ENCODE data around the gene PAN3.
"Not testable (repeated sequence)": the region's sequence is repeated elsewhere in the genome, so short reads cannot be mapped to it uniquely, and the experiment has no call there.

PAN3 gene

DNA sequence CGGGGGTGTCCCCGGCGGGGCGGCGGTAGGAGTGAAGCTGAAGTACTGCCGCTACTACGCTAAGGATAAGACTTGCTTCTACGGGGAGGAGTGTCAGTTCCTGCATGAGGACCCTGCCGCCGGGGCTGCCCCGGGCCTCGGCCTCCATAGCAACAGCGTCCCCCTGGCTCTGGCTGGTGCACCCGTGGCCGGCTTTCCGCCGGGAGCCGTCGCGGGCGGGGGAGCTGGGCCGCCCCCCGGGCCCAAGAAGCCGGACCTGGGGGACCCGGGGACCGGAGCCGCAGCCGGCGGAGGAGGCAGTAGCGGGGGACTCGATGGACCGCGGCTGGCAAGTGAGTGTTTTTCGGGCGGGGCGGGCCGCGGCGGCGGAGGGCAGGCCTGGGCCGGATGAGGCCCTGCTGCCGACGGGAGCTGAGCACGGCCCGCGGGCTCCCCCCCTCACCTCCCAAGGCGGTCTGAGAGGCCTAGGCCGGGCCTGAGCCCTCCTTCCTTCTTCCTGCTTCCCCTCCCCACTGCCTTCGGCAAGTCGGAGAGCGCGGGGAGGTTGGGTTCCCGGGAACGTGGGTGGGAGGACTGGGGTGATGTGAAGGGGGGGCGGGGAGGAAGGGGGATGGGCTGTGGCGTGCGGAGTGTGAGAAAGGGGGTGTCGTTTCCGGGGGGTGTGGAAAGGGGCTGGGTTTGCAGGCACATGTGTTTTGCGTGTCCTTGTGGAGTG lies 568 bp downstream of the PAN3 start:
- DNase-seq (ENCODE audit: low spot score), result peak; percentile 90

DNA sequence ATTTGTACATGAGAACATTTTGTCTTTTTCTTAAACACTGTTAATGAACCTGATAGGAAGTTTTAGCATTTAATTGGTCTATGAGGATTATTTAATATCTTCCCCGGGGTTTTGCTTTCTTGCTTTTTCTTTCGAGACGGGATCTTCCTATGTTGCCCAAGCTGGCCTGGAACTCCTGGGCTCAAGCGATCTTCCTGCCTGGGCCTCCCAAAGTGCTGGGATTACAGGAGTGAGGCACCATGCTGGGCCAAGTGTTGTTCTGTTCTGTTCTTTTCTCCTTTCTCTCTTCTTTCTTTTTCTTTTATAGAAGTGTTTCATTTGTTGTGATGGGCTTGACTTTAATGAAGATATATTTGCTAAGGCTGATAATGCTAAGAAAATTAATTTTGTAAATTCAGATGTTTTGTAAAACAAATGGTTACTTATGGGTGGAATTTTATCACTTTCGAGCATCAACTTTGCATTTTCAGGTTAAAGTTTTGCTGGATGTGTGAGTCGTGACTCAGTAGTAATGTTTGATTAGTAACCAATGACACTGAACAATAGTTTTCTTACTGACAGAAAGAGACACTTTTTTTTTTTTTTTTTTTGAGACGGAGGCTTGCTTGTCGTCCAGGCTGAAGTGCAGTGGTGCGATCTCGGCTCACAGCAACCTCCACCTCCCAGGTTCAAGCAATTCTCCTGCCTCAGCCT lies 2.2 kb downstream of the PAN3 start:
- no peak for DNase-seq (ENCODE audit: low spot score)

DNA sequence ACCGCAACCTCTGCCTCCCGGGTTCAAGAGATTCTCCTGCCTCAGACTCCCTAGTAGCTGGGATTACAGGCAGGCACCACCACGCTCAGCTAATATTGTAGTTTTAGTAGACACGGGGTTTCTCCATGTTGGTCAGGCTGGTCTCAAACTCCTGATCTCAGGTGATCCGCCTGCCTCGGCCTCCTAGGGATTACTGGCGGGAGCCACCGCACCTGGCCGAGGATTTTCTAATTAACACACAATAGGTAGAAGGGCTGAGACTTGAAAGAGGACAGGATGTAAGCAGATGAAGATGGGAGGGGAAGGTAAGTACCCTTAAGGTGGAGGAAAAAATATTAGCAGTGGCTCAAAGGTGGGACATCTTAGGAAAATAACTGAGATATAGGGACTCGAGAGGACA lies 3.2 kb downstream of the PAN3 start:
- DNase-seq (ENCODE audit: low spot score), result not testable (repeated sequence)

DNA sequence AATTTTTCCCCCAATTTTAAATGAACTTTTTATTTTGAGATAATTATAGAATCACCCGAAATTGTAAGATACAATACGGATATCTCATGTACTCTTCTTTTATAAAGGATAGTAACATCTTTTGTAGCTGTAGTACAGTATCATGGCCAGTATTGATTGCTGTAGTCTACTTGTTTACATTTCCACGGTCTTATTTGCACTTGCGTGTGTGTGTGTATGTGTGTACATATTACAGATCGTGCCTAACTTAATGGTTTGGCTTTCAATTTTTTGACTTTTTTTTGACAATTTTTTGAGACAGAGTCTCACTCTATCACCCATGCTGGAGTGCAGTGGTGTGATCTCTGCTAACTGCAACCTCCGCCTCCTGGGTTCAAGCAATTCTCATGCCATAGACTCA lies 6.7 kb downstream of the PAN3 start:
- no peak for DNase-seq (ENCODE audit: low spot score)

DNA sequence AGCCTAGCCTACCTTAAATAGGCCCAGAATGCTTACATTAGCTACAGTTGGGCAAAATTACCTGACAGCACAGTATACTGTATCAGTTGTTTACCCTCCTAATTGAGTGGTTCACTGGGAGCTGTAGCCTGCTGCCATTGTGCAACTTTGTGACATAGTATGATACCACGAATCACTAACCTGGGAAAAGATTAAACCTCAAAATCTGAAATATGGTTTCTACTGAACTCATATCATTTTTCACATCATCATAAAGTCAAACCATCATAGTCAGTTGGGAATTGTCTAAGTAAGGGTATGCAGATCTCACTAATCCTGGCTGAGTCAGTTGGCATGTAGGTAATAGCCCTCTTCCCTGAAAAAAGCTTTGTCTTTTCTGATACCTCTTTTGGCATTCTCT lies 9.2 kb downstream of the PAN3 start:
- DNase-seq (ENCODE audit: low spot score), result no peak

DNA sequence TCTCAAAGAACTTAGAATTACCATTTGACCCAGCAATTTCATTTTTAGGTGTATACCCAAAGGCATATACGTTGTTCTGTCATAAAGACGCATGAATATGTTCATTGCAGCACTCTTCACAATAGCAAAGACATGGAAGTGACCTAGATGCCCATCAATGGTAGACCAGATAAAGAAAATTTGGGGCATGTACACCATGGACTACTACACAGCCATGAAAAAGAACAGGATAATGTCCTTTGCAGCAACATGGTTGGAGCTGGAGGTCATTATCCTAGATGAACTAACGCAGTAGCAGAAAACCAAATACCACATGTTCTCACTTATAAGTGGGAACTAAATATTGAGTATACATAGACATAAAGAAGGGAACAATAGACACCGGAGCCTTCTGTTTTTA lies 20.7 kb downstream of the PAN3 start:
- DNase-seq (ENCODE audit: low spot score), result no peak

DNA sequence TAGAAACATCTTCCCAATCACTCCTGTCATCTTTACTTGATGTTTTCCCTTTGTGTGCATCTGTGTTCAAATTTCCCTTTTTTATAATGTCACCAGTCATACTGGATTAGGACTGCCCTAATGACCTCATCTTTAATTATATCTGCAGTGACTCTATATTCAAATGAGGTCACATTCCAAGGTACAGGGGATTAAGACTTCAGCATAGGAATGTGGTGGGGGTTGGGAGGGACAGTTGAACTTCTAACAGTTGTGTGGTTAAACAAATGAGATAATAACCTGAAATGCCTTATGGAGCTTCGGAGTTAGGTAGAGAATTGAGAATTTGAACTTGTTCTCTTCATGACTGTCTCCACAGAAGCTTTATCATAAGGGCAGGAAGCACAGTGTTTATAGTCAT lies 23.0 kb downstream of the PAN3 start:
- DNase-seq (ENCODE audit: low spot score), result peak; percentile 36

DNA sequence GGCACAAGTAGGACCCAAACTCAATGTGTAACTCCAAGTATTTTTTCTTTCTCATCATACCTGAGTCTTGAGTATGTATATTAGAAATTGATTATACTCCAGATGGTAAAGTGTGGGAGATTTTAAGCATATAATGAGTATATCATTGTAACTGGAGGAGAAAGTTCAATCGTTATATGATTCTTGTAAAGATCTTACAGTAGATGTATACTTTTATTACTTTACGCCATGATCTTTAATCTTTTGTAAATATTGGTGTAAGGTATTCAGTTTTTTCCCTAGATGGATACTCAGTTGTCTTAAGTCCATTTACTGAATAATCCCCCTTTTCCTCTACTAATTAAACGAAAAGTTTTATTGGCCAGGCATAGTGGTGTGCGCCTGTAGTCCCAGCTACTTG lies 25.2 kb downstream of the PAN3 start:
- DNase-seq (ENCODE audit: low spot score), result no peak

DNA sequence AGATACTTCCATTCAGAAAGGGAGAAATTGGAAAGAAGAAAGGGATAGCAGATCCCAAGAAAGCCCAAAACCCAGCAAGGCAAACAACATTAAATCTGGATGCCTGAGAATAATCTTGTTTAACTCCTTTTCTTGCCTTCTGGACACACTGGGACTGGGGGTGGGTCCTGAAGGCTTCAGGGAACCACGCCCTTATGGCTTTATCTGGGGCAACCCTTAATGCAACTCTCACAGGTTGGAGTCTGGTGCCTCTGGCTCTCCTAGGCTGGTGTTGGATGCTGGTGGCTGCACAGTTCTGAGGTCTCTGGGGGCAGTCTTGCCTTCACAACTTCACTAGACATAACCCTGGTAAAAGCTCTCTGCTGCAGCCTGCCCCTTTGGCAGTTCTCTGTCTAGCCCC lies 27.9 kb downstream of the PAN3 start:
- no peak for DNase-seq (ENCODE audit: low spot score)

DNA sequence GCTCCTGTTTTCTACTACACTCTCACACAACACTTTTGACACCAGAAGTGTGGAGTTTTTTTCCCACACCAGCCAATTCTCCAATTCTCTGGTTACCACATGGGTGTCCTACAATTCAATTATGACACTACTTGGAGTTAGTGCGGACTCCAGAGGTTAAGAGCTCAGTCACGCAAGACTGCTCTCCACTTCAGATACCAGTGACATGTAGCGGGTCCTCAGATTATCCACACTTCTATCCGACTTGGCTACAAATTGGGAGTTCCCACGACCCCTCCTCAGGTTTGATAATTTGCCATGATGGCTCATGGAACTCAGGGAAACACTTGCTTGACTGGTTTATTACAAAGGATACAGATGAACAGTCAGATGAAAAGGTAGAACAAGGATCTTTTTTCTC lies 32.9 kb downstream of the PAN3 start:
- DNase-seq (ENCODE audit: low spot score), result no peak

DNA sequence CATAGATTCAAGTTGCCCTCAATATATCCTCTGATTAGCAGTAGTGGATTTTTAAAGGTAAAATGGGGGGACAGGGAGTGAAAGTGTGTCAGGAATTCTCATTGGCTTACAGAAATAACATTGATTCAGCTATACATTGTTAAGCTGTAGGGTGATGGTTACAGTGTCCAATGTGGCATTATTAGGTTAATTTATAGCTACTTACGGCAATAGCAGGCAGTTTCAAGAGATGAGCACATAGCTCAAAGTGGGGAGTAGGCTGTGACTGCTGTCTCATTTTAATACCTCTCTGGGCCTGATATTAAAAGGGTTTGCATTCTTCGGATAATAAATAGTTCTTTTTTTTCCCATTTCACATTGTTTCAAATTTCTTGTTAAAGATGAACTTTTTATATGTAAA lies 34.6 kb downstream of the PAN3 start:
- DNase-seq (ENCODE audit: low spot score), result no peak

DNA sequence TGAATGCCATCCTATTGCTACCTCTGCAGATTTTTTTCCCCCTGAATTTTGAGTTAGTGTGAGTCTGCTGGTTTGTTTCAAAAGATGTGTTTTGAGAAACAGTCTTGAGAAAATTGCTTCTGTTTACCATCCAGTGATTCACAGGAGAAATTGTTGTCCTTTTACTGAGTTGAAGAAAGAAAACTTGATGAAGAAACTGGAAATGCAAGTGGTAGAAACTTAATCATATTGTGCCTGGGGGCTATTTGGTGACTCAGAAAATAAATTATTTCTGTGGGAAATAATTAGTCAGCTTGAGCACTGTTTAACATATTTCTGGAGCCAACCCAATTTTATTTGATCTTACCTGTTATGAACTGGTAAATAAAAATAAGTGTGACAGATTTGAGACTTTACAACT lies 35.4 kb downstream of the PAN3 start:
- no peak for DNase-seq (ENCODE audit: low spot score)

DNA sequence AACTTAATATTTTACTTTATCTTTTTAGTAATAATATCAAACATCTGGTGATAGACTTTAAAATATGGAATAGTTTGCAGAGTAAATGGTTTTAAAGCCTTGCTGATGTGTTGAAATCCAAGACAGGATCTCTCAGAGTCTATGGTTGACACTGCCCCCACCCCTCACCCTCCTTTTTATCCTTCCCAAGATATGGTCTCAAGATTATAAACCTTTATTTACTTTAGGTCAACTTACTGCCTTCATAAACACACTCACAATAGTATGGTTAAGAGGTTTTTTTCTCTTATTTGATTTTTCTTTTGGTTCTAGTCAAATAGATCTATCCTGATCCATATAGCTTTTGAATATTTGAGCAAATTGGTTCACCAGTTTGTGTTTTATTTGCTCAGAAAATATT lies 39.0 kb downstream of the PAN3 start:
- DNase-seq (ENCODE audit: low spot score), result no peak

DNA sequence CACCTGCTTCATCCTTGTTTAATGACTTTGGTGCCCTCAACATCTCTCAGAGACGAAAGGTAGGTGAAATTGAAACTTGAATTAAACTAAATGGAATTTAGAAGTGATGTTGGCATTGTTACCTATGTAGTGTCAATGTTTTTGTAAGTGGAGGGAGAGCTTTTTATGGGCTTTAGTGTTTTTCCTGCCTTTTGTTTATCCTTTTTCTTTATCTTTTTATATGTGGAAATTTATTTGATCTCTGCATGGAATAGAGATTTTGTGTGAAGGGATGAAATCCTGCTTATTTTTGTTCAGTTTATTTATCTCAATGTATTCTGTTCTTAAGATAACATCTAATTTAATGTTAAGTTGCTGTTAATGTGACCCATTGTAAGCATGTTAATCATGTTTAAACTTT lies 39.5 kb downstream of the PAN3 start:
- no peak for DNase-seq (ENCODE audit: low spot score)

DNA sequence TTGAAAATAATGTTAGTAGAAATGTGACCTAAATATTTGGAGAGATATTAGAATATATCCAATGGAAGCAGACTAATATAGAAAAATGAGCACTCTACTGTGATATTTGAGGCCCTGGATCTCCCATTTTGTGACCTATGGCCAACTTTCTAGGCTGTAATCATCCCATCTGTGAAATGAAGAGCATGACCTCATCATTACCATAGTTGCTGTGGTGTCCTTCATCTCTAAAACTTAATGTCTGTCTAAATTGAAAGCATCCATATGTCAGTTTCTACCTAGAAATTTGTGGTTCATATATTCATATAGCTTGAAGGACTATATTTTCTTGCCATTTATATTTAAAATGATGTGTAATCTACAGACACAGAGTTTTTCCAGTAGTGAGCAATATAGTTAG lies 41.6 kb downstream of the PAN3 start:
- no peak for DNase-seq (ENCODE audit: low spot score)

DNA sequence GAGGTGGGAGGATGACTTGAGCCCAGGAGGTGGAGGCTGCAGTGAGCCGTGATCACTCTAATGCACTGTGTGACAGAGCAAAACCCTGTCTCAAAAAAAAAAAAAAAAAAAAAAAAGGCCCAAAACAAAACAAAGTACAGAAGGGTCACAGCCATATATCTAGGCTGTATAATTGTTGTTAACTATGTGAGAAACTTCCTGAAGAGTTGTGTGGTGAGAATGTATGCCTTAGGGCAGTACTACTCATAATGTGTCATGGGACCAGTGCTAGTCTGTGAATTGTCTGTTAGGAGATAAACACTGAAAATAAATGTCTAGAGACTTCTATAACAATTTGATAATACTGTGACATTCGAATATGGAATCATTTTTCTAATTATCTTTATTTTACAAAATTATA lies 43.1 kb downstream of the PAN3 start:
- no peak for DNase-seq (ENCODE audit: low spot score)

DNA sequence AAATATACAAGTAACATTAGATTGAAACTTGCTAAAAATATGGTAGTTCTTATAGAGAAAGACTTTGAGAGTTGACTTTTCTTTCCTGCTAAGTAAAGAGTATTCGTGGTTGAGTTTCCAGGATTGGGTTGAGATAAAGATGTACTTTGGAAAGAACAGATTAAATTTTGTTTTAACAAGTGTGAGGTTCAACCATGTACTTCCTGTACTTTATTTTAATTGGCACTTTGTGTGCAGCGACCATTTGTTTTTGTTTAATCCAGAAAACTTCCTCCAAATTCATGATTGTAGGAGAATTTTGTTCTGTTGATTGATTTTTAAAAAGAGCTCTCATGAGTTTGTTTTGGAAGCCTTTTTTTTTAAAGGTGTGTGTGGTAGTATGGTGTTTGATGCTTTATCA lies 46.9 kb downstream of the PAN3 start:
- DNase-seq (ENCODE audit: low spot score), result no peak

DNA sequence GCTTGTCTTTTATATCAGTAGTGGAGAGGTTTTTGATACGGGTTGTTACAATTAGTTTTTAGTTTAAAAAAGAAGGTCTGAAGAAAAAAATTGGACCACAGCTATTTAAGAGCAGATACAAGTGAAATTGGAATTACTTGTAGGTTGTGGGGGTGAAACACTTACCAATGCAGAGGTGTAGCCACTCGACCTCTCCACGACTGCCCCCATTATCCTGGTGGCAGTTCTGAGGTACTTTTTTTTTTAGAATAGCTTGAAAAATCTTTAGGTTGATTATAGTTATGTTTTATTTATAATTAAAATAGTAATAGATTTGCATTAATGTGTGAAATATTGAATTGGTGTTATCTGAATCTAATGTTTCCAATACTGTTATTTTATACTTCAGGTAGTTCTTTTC lies 60.7 kb downstream of the PAN3 start:
- DNase-seq (ENCODE audit: low spot score), result no peak

DNA sequence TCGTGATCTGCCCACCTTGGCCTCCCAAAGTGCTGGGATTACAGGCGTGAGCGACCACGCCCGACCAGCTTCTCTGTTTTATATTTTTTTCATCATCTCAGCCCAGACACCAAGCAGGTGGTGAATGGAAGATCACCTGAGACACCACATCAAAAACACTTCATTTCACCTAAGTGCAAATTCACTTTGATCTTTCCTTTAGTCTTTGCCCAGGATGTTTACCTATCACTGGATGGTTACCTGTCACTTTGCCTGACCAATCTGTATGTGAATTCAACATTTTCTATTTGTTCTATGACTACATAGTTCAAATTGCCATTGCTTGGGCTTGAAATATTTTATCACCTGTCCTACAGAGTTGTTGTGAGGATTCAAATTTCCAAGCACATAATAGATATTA lies 65.7 kb downstream of the PAN3 start:
- DNase-seq (ENCODE audit: low spot score), result peak; percentile 98

DNA sequence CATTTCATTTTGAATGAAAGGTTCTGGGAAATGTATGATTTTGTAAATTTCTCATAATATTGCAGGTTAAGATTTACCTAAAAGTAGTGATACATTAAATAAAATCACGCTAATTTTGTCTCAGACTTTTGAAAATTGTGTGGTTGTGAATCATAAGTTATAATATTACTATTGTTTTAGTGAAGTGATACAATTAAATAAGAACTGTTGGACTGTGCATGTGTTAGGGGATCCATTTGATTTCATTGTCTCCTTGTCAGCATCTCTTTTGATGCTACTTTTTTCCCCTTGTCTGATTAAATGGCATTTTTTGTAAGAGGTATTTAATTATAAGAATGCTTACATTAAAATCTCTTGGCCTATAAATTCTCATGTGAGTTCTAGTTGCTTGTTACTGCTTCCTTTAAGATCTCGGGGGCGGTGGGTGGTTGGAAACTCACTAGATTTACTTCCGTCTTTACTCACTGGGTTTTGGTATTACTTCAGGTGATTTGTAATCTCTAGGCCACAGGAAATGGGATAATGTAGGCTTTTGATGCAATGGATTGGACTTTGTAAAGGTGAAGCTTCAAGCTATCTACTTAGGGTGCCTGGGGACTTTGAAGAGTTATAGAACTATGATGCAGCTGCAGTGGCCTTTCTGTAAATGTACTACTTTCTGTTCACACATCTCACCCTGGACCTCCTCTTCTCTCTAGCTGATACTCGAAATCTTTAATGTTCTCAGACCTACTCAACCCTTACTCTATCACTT lies 66.5 kb downstream of the PAN3 start:
- peak; percentile 14 for DNase-seq (ENCODE audit: low spot score)

DNA sequence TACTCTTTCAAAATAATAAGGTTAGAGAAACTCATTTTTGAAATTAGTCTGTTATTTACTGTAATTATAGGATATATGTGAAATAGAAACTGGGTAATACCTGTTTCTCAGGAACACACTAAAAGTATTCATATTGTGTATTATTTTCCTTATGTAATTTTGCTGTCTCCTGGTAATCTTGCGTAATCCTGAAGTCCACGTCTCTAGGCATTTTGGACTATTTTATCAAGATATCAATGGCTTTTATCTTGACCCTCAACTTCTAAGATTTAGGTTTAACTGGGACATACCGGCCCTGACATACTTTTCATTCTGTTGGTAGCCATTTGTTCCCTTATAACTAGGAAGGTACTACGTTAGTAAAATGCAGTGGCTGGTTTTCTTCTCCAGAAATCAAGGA lies 80.3 kb downstream of the PAN3 start:
- no peak for DNase-seq (ENCODE audit: low spot score)

DNA sequence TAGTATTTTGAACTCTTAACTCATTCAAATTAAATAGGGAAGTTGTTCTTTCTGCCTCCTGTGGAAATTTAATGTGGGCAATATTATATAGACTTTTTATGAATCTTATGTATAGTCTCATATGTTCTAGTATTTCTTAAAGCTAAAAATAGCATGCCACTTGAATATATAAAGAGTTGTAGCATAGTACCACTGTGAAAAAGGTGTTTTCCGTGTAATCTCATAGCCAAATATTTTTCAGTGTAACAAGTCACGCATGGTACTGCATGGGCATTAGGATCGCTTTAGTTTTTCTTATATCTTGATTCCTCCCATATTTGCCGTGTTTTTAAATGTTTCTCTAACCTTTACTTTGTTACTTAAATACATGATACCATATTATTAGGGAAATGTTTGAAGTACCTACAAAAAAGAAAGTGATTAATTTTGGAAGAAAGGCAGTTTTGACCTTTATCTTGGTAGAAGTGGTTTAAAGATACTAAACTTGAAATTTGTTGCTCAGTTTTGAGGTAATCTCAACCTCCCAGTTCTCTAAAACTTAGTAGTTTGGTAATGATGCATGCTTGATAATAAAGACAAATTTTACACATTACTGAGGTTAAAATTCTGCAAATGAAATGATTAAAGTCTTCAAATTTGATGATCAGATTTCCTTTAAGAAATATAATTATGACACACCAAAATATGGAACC lies 81.2 kb downstream of the PAN3 start:
- DNase-seq (ENCODE audit: low spot score), result no peak

DNA sequence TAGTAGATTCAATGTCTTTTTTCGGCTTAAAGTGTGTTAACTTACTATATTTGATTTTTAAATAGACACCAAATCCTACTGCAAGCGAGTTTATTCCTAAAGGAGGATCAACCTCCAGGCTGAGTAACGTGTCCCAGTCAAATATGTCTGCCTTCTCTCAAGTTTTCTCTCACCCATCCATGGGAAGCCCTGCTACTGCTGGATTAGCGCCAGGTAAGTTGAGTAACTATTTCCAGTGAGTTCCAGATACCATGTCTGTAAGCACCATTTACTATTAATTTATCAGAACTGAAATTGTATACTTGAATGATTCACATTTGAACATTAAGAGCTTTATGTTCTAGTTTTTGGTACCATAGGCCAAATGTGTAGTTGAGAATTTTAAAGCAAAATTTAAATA lies 81.8 kb downstream of the PAN3 start:
- no peak for DNase-seq (ENCODE audit: low spot score)
